Cardiac fibroblast (primary cell): ENCODE results near the gene XPO1.
"Not testable (repeated sequence)": the region's sequence is repeated elsewhere in the genome, so short reads cannot be mapped to it uniquely, and the experiment has no call there.

Source experiments
- DNase-seq, 2 donors: peaks; one replicate each; pipeline versions ENCODE4 v3.0.0 to v3.0.0-alpha.2; 2010; ENCODE audit warnings: low read depth in 2 of 2
- H3K4me3 ChIP-seq, 2 donors: replicated peaks in 1 of 2; 1 replicate in 1 of 2; 2 replicates in 1 of 2; pipeline ENCODE4 v1.5.1; 2011; ENCODE audit warnings: low read depth in 2 of 2, low read length in 2 of 2, mild to moderate bottlenecking in 2 of 2, moderate library complexity in 1 of 2
- CTCF ChIP-seq: IDR thresholded peaks from one replicate; pipeline ENCODE4 v1.5.1; 2011; ENCODE audit warnings: low read depth, mild to moderate bottlenecking, low read length, inconsistent platforms

Gene XPO1

GRCh38 chr2:61471905-61472805 lies 66.0 kb downstream of the XPO1 start:
- TF ChIP-seq CTCF = no peak
- peak; percentile 22 to 38 for DNase-seq

GRCh38 chr2:61470965-61471904 lies 66.9 kb downstream of the XPO1 start, which contains the start of gene USP34:
USP34 (minus strand) TSS chr2:61471087; CDS start chr2:61470692, 395 bp downstream.
- H3K4me3 ChIP-seq = peak within 1 kb of the TSS; percentile 87 to 94
- peak; percentile 95 to 98 for DNase-seq
- no peak for TF ChIP-seq CTCF

More at GRCh38 chr2:61471905-61472805, 66.0 kb downstream of the XPO1 start:
- peak overlapping the region; percentile 87 to 94 for H3K4me3 ChIP-seq

GRCh38 chr2:61470122-61470951 lies 67.8 kb downstream of the XPO1 start:
- DNase-seq = peak in 1 of 2 donors; percentile 69
- peak overlapping the region; percentile 79 to 94 for H3K4me3 ChIP-seq
- TF ChIP-seq CTCF = no peak

- DNase-seq = peak; percentile 20 to 44
- no peak for TF ChIP-seq CTCF
- peak overlapping the region; percentile 79 to 94 for H3K4me3 ChIP-seq
These were observed 68.6 kb downstream of the XPO1 start for GRCh38 chr2:61469424-61470121.

- DNase-seq, H3K4me3 ChIP-seq: not testable (repeated sequence)
These were observed 69.9 kb downstream of the XPO1 start for GRCh38 chr2:61468231-61468630.

- H3K4me3 ChIP-seq = no peak overlapping the region
- no peak for DNase-seq
- no peak for TF ChIP-seq CTCF
These were observed 73.1 kb downstream of the XPO1 start for GRCh38 chr2:61465045-61465444.
